A673 (cell line): ENCODE data around the gene EFCAB6.

Experiments used
- EZH2 ChIP-seq: fragments of 200-600 bp; sonication (generic); IDR thresholded peaks from 2 replicates; pipeline ENCODE4 v1.6.1; 2017; ENCODE audit warnings: borderline replicate concordance, low read depth, mild to moderate bottlenecking, mixed read lengths, antibody characterized with exemption, low read length; ENCODE audit not compliant: poor library complexity, severe bottlenecking
- TF ChIP-seq, protein P1 (sequence below): fragments of 300-800, 200-600 bp; sonication (generic); conservative IDR thresholded peaks from 2 replicates; pipeline ENCODE4 v1.5.1; 2017; ENCODE audit warnings: low read depth, mild to moderate bottlenecking, antibody characterized with exemption, low read length, moderate library complexity, mixed read lengths

DNA sequence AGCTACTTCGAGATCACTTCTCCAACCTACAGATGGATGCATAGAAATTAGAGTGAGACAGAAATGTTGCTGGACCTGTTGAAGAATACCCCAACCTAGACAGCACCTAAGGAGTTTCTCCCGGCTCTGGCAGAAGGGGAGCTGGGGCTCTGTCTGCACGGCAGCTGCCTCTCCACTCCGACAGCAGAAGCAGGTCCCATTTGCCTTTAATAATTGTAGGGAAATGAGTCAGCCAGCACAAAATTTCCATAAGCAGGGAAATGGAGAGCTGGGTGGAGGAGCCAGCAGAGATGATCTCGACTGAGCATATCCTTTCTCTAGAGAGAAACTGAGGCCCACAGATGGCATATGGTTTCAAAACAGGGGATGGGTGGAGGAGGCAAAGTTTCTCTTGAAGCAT lies 80.1 kb downstream of the EFCAB6 start:
- TF ChIP-seq, protein P1, sequence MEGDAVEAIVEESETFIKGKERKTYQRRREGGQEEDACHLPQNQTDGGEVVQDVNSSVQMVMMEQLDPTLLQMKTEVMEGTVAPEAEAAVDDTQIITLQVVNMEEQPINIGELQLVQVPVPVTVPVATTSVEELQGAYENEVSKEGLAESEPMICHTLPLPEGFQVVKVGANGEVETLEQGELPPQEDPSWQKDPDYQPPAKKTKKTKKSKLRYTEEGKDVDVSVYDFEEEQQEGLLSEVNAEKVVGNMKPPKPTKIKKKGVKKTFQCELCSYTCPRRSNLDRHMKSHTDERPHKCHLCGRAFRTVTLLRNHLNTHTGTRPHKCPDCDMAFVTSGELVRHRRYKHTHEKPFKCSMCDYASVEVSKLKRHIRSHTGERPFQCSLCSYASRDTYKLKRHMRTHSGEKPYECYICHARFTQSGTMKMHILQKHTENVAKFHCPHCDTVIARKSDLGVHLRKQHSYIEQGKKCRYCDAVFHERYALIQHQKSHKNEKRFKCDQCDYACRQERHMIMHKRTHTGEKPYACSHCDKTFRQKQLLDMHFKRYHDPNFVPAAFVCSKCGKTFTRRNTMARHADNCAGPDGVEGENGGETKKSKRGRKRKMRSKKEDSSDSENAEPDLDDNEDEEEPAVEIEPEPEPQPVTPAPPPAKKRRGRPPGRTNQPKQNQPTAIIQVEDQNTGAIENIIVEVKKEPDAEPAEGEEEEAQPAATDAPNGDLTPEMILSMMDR, result no peak
- TF ChIP-seq EZH2, result no peak
